Kidney (tissue), 14 donors: ENCODE data around the gene SYNPO2. TPM values are rescaled to one million over a fixed set of nuclear protein-coding genes. Genes with fewer than 3 reads are reported as not detected.

ENCODE experiments used
- DNase-seq, 5 donors: peaks; one replicate each; pipeline ENCODE4 v3.0.0-alpha.2; 2013 to 2020
- FAIRE-seq: peaks from 2 replicates; lab custom pipeline; 2012; peaks lifted over from hg19 to GRCh38; lab: Jason Lieb, UNC
- H3K27ac ChIP-seq, 2 donors: one replicate each; pipeline ENCODE4 v1.7.0; 2013; ENCODE audit warnings: low read depth in 2 of 2, low read length in 2 of 2, inconsistent platforms in 1 of 2
- H3K27me3 ChIP-seq: one replicate; pipeline ENCODE4 v1.7.1; 2013; ENCODE audit warnings: low read length, inconsistent platforms; ENCODE audit not compliant: control insufficient read depth, insufficient read depth
- H3K36me3 ChIP-seq, 3 donors: one replicate each; pipeline versions ENCODE4 v1.7.0 to v1.7.1; 2013; ENCODE audit warnings: low read length in 3 of 3, control low read depth in 1 of 3, inconsistent platforms in 1 of 3; ENCODE audit not compliant: insufficient read depth in 3 of 3, control insufficient read depth in 2 of 3
- H3K4me1 ChIP-seq, 3 donors: one replicate each; pipeline versions ENCODE4 v1.7.0 to v1.7.1; 2013; ENCODE audit warnings: low read length in 3 of 3, inconsistent platforms in 1 of 3, low read depth in 1 of 3; ENCODE audit not compliant: control insufficient read depth in 2 of 3, insufficient read depth in 2 of 3
- H3K4me3 ChIP-seq, 3 donors: one replicate each; pipeline versions ENCODE4 v1.7.0 to v1.8.1; 2013; ENCODE audit warnings: low read length in 3 of 3, control low read depth in 1 of 3, inconsistent platforms in 1 of 3
- H3K9ac ChIP-seq, 3 donors: one replicate each; pipeline versions ENCODE4 v1.7.0 to v1.7.1; 2013; ENCODE audit warnings: low read length in 3 of 3, control low read depth in 1 of 3, inconsistent platforms in 1 of 3
- H3K9me3 ChIP-seq, 3 donors: one replicate each; pipeline versions ENCODE4 v1.7.0 to v1.7.1; 2013; ENCODE audit warnings: low read length in 3 of 3, control low read depth in 1 of 3, inconsistent platforms in 1 of 3; ENCODE audit not compliant: control insufficient read depth in 2 of 3, insufficient read depth in 1 of 3
- CTCF ChIP-seq: IDR thresholded peaks from 3 replicates; pipeline ENCODE4 v1.5.1; 2012; ENCODE audit warnings: mild to moderate bottlenecking, moderate library complexity, borderline replicate concordance; ENCODE audit not compliant: insufficient read depth; ENCODE audit errors: extremely low read depth
- intact Hi-C: fragments of 100-400 bp; cut with DNase I; formaldehyde crosslinking; loops from one replicate; pipeline ENCODE4 v1.11.1; 2022
- polyA plus RNA-seq: library from polyadenylated mRNA; stranded (reverse); fragments of 350-450 nt; fragmentation: Illumina TruSeq; extraction: RNeasy Lipid Tissue Mini Kit (QIAGEN cat#74804); gene quantifications from one replicate; pipeline ENCODE4 v1.2.3, GENCODE V29; 2014; ENCODE audit warnings: low read depth, low replicate concordance; ENCODE audit not compliant: insufficient read depth
- total RNA-seq: library from RNA; stranded (reverse); fragmentation: NEBNext Ultra II Directional; extraction: Animal tissue kit (Norgen Biotek cat#: 25700); gene quantifications from one replicate; pipeline ENCODE4 v1.2.1, GENCODE V29; 2021
- donor health status: control.
- donor health status: control.
- donor health status: control.
- donor health status: control.
- donor health status: control.
- donor health status: DM: yes; HTN: yes; CAD: no.
- donor health status: Normal renal cell carcinoma (clear cell type).

The SYNPO2 gene
- total and polyA plus RNA-seq, 2 donors from 2014 or later, result 7.5 to 56.5 TPM

GRCh38 chr4:119068529-119068962 lies 179.9 kb downstream of the SYNPO2 start:
- Histone ChIP-seq H3K27me3 (no peaks in the 10 kb centered on the region), H3K9me3 (no peaks in the 10 kb centered on the region), H3K4me3 (no peak overlapping the region), H3K36me3 (no peaks in the 10 kb centered on the region), H3K4me1 (no peaks in the 10 kb centered on the region), H3K27ac (peak overlapping the region in 1 of 2 donors; percentile 65), H3K9ac (no peak overlapping the region)
- DNase-seq (peak in 1 of 5 donors; percentile 49), FAIRE-seq (no peak)
- TF ChIP-seq CTCF, result no peak
- intact Hi-C loops, result no loop called here

GRCh38 chr4:119070301-119070700 lies 181.6 kb downstream of the SYNPO2 start:
- intact Hi-C loops, result no loop called here
- FAIRE-seq (no peak), DNase-seq (no peak)
- Histone ChIP-seq H3K36me3 (no peaks in the 10 kb centered on the region), H3K27ac (no peak overlapping the region), H3K4me1 (no peaks in the 10 kb centered on the region), H3K9ac (no peak overlapping the region), H3K4me3 (no peak overlapping the region), H3K9me3 (no peaks in the 10 kb centered on the region), H3K27me3 (no peaks in the 10 kb centered on the region)
- TF ChIP-seq CTCF, result no peak

GRCh38 chr4:119080721-119081541 lies 192.3 kb downstream of the SYNPO2 start:
- TF ChIP-seq CTCF, result no peak
- no peak overlapping the region for H3K4me3 ChIP-seq
- peaks cover 0 to 8% (median 0%) of the 10 kb centered on the region in 3 donors for H3K4me1 ChIP-seq
- intact Hi-C loops, result no loop called here
- H3K9me3 ChIP-seq, result no peaks in the 10 kb centered on the region
- peak in 2 of 5 donors; percentile 19 to 33 for DNase-seq
- no peaks in the 10 kb centered on the region for H3K27me3 ChIP-seq
- H3K9ac ChIP-seq, result no peak overlapping the region
- H3K36me3 ChIP-seq, result no peaks in the 10 kb centered on the region
- no peak overlapping the region for H3K27ac ChIP-seq
- no peak for FAIRE-seq
